Subcutaneous abdominal adipose tissue (tissue), 5 donors: ENCODE measurements around the gene C11orf97.

Experiments
- H3K27ac ChIP-seq: one replicate; pipeline ENCODE4 v1.7.0; 2013; ENCODE audit warnings: low read depth, mild to moderate bottlenecking, inconsistent platforms, low read length, moderate library complexity
- H3K27me3 ChIP-seq, 5 donors: one replicate each; pipeline ENCODE4 v1.7.0; 2013; ENCODE audit warnings: low read length in 5 of 5, inconsistent platforms in 1 of 5; ENCODE audit not compliant: control insufficient read depth in 5 of 5, insufficient read depth in 4 of 5
- H3K36me3 ChIP-seq, 5 donors: one replicate each; pipeline ENCODE4 v1.7.0; 2013; ENCODE audit warnings: low read length in 5 of 5; ENCODE audit not compliant: control insufficient read depth in 5 of 5, insufficient read depth in 5 of 5
- H3K4me1 ChIP-seq, 5 donors: one replicate each; pipeline ENCODE4 v1.7.0; 2013; ENCODE audit warnings: low read length in 5 of 5, mild to moderate bottlenecking in 3 of 5, moderate library complexity in 1 of 5; ENCODE audit not compliant: control insufficient read depth in 5 of 5, insufficient read depth in 5 of 5
- H3K4me3 ChIP-seq, 5 donors: one replicate each; pipeline ENCODE4 v1.7.0; 2013; ENCODE audit warnings: low read length in 5 of 5, low read depth in 1 of 5
- H3K9ac ChIP-seq, 5 donors: one replicate each; pipeline ENCODE4 v1.7.0; 2013; ENCODE audit warnings: low read length in 5 of 5, mild to moderate bottlenecking in 4 of 5, moderate library complexity in 3 of 5
- H3K9me3 ChIP-seq, 5 donors: one replicate each; pipeline ENCODE4 v1.7.0; 2013; ENCODE audit warnings: low read length in 5 of 5; ENCODE audit not compliant: control insufficient read depth in 5 of 5
- donor health status: healthy.
- donor health status: healthy.
- donor health status: healthy.
- donor health status: healthy.
- donor health status: healthy.

The C11orf97 gene

GRCh38 chr11:94511932-94512781 is at the start of gene C11orf97:
C11orf97 (plus strand) TSS chr11:94512461; CDS start chr11:94512529, 68 bp downstream.
- peak within 1 kb of the TSS; percentile 66 to 83 (median 80) for H3K4me3 ChIP-seq
- no peak within 1 kb of the TSS for H3K27ac ChIP-seq
- H3K9me3 ChIP-seq = no peaks in the 10 kb centered on the region
- no peaks in the 10 kb centered on the region for H3K27me3 ChIP-seq
- H3K9ac ChIP-seq = peak within 1 kb of the TSS in 4 of 5 donors; percentile 1 to 72 (median 62)
- peaks cover 2 to 14% (median 12%) of the 10 kb centered on the region in 5 donors for H3K4me1 ChIP-seq
- H3K36me3 ChIP-seq = no peaks in the 10 kb centered on the region

DNA sequence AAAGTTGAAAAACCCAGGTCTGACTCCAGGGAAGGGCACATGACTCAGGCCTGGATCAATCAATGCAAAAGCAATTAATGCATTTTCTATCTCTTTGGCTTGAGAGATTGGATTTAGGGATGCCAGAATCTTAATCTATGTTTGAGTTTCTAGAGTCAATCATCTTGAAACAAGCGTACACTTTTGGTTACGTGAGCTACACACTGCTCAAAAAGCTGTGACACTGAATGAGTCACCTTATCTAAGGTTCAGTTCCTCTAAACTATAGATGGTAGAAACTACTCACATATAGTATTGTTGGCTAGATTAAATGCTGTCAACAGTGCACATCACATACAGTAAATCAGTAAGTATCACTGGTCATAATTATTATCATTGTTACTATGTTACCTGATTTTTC is 42.8 kb upstream of the C11orf97 start:
- no peak overlapping the region for H3K27ac ChIP-seq
- H3K4me3 ChIP-seq = no peak overlapping the region
- H3K9me3 ChIP-seq = no peaks in the 10 kb centered on the region
- H3K9ac ChIP-seq = no peak overlapping the region
- H3K4me1 ChIP-seq = no peaks in the 10 kb centered on the region
- peaks cover 31 to 63% (median 42%) of the 10 kb centered on the region in 5 donors for H3K36me3 ChIP-seq
- H3K27me3 ChIP-seq = no peaks in the 10 kb centered on the region

DNA sequence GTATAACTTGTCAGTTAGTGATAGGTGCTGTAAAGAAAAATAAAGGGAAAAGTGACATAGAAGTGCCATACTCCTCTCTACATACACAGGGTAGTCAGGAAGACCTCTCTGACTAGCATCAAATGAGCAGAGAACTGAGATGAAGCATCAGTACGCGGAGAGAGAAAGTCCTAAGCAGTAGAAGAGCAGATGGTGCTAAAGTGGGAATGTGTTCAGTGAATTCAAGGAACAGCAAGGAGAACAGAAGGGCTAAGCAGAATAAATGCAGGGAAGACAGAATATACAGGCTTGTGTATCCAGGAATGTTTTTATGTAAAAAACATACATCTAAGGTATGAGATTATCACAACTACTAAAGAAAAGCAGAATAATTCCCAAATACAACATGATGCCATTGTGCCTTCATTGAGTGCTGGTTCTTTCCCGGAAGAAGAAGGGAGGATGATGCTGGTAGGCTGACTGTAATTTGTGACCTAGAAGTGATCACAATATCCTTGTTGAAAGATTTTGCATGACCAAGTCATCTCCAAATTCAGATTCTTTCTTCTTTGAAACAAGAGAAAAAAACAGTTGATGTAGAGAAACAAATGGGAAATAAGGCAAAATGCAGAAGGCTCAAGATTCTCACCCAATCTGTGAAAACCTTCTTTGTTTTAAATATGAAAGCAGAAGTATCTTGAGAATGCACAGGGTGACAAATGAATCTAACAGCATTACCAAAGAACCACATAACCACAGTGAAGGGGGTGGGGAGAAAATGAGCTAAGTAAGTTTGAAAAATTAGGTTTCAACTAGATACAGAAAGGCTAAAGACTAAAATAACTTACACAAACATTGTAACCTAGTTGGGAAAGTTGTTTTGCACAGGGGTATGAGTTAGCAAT is 39.1 kb upstream of the C11orf97 start:
- Histone ChIP-seq H3K4me1 (no peaks in the 10 kb centered on the region), H3K27me3 (no peaks in the 10 kb centered on the region), H3K9me3 (no peaks in the 10 kb centered on the region), H3K9ac (no peak overlapping the region), H3K27ac (no peak overlapping the region), H3K4me3 (no peak overlapping the region), H3K36me3 (peaks cover 10 to 56% (median 47%) of the 10 kb centered on the region in 5 donors)

DNA sequence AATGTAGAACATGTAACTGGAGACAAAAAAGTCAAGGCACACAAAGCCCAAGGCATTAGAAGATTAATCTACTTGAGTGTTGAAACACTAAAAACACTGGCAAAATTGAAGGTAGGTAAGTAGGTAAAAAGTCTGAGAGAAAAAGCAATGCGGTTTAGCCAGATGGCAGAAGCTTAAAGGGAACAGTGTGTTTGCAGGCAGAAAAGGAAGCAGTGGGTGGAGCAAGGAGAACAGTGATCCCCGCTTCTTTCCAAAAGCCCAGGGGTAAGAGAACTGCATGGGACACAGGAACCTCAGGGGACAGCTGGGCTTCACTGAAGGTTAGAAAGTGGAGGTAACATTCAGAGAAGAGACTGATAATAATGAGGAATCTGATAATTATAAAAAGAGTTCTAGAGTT is 34.6 kb upstream of the C11orf97 start:
- H3K4me1 ChIP-seq = no peaks in the 10 kb centered on the region
- peaks cover 23 to 57% (median 41%) of the 10 kb centered on the region in 5 donors for H3K36me3 ChIP-seq
- no peak overlapping the region for H3K9ac ChIP-seq
- no peaks in the 10 kb centered on the region for H3K27me3 ChIP-seq
- no peak overlapping the region for H3K27ac ChIP-seq
- H3K9me3 ChIP-seq = no peaks in the 10 kb centered on the region
- H3K4me3 ChIP-seq = no peak overlapping the region

GRCh38 chr11:94481342-94481741 is 30.9 kb upstream of the C11orf97 start:
- Histone ChIP-seq H3K36me3 (peaks cover 29 to 64% (median 43%) of the 10 kb centered on the region in 5 donors), H3K4me3 (no peak overlapping the region), H3K27ac (no peak overlapping the region), H3K27me3 (no peaks in the 10 kb centered on the region), H3K4me1 (no peaks in the 10 kb centered on the region), H3K9ac (no peak overlapping the region), H3K9me3 (no peaks in the 10 kb centered on the region)

- H3K9me3 ChIP-seq = no peaks in the 10 kb centered on the region
- H3K9ac ChIP-seq = no peak overlapping the region
- peaks cover 40 to 65% (median 49%) of the 10 kb centered on the region in 5 donors for H3K36me3 ChIP-seq
- no peaks in the 10 kb centered on the region for H3K4me1 ChIP-seq
- no peaks in the 10 kb centered on the region for H3K27me3 ChIP-seq
- no peak overlapping the region for H3K27ac ChIP-seq
- H3K4me3 ChIP-seq = no peak overlapping the region
Observed at GRCh38 chr11:94486068-94486467, 26.2 kb upstream of the C11orf97 start.

- no peaks in the 10 kb centered on the region for H3K9me3 ChIP-seq
- H3K4me1 ChIP-seq = peaks cover 0 to 25% (median 23%) of the 10 kb centered on the region in 5 donors
- H3K36me3 ChIP-seq = peaks cover 22 to 32% (median 28%) of the 10 kb centered on the region in 5 donors
- H3K9ac ChIP-seq = peak within 1 kb of the TSS; percentile 88 to 98 (median 93)
- peak within 1 kb of the TSS; percentile 94 to 99 (median 99) for H3K4me3 ChIP-seq
- H3K27me3 ChIP-seq = no peaks in the 10 kb centered on the region
- H3K27ac ChIP-seq = peak within 1 kb of the TSS; percentile 82
Observed at GRCh38 chr11:94493281-94494125, 18.8 kb upstream of the C11orf97 start, which contains the start of the genes ANKRD49 and MRE11. ANKRD49 (plus strand) TSS chr11:94493984; CDS start chr11:94496694, 2,710 bp downstream. MRE11 (minus strand) TSS chr11:94493844; CDS start chr11:94492801, 1,043 bp downstream.

- H3K9ac ChIP-seq = peak overlapping the region; percentile 88 to 98 (median 93)
- peak overlapping the region; percentile 82 for H3K27ac ChIP-seq
- H3K9me3 ChIP-seq = no peaks in the 10 kb centered on the region
- peak overlapping the region; percentile 94 to 99 (median 99) for H3K4me3 ChIP-seq
- no peaks in the 10 kb centered on the region for H3K27me3 ChIP-seq
- peaks cover 0 to 25% (median 23%) of the 10 kb centered on the region in 5 donors for H3K4me1 ChIP-seq
- H3K36me3 ChIP-seq = peaks cover 25 to 36% (median 27%) of the 10 kb centered on the region in 5 donors
Observed at GRCh38 chr11:94494126-94494680, 18.1 kb upstream of the C11orf97 start.

DNA sequence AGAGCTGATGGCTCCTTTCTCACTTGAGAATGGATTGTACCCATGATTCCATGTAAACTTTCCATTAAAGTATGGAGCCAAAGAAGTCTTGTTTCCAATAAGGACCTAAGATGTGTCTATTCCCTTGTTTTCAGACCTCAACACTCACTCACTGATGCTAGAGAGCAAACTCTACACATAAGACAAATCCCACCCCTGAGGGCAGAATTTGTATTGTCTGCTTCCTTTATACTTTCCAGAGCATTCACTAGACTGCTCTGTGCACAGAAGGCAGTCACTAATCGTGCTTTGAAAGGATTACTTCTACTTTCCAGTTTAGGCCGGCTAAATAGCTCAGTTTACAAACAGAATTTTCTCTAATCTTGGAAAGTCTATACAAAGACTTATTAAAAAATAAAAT is 12.1 kb upstream of the C11orf97 start:
- Histone ChIP-seq H3K9me3 (no peaks in the 10 kb centered on the region), H3K36me3 (peaks cover 22 to 50% (median 39%) of the 10 kb centered on the region in 5 donors), H3K27me3 (no peaks in the 10 kb centered on the region), H3K27ac (no peak overlapping the region), H3K9ac (no peak overlapping the region), H3K4me1 (peaks cover 0 to 2% (median 0%) of the 10 kb centered on the region in 5 donors), H3K4me3 (no peak overlapping the region)
